Measurements from ENCODE around the gene ZBTB42.
A peak's percentile ranks its signal among the peaks of the same experiment; 100 is the strongest.
"Not testable (repeated sequence)": the region's sequence is repeated elsewhere in the genome, so short reads cannot be mapped to it uniquely, and the experiment has no call there.

Gene ZBTB42

GRCh38 chr14:104814701-104815100 is 13.8 kb downstream of the ZBTB42 start:
- H3K9me3 Mint-ChIP-seq; H3K27me3 Mint-ChIP-seq (ENCODE audit: low read depth); H3K4me1 Mint-ChIP-seq (ENCODE audit: low read depth); H3K36me3 Mint-ChIP-seq (ENCODE audit: low read depth); DNase-seq (ENCODE audit: low spot score): not testable (repeated sequence)
- Mint-ChIP-seq H3K4me3 (peak overlapping the region; percentile 91), H3K27ac (peak overlapping the region; percentile 58)

- Mint-ChIP-seq H3K9me3 (no peaks in the 10 kb centered on the region), H3K36me3 (ENCODE audit: low read depth) (peaks cover 4% of the 10 kb centered on the region), H3K4me3 (peak overlapping the region; percentile 91)
These were observed 15.6 kb downstream of the ZBTB42 start for GRCh38 chr14:104816616-104816884.

GRCh38 chr14:104817930-104818713 is 17.2 kb downstream of the ZBTB42 start:
- Mint-ChIP-seq H3K4me3 (no peak overlapping the region), H3K27ac (no peak overlapping the region)

More at GRCh38 chr14:104816616-104816884, 15.6 kb downstream of the ZBTB42 start:
- peaks cover 10% of the 10 kb centered on the region for H3K4me1 Mint-ChIP-seq (ENCODE audit: low read depth)
- H3K27ac Mint-ChIP-seq = peak overlapping the region; percentile 92
- no peaks in the 10 kb centered on the region for H3K27me3 Mint-ChIP-seq (ENCODE audit: low read depth)
- no peak for DNase-seq (ENCODE audit: low spot score)

DNA sequence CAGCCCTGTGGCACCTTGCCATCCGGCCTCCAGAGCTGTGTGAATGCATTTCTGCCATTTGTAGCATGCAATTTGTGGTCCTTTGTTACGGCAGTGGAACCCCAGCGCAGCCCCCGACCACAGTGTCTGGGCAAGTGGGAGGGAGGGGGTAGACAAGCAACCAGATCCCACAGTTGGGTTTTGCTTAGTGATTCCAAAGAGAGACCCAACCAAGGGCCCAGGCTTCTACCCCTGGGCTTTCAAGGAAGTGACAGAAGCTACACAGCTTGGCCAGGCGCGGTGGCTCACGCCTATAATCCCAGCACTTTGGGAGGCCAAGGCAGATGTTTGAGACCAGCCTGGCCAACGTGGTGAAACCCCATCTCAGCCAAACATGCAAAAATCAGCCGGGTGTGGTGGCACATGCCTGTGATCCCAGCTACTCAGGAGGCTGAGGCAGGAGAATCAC is 17.8 kb downstream of the ZBTB42 start:
- H3K4me1 Mint-ChIP-seq (ENCODE audit: low read depth) = peaks cover 9% of the 10 kb centered on the region
- H3K27me3 Mint-ChIP-seq (ENCODE audit: low read depth) = peaks cover 1% of the 10 kb centered on the region
- H3K4me3 Mint-ChIP-seq = no peak overlapping the region
- no peak overlapping the region for H3K27ac Mint-ChIP-seq
- peaks cover 4% of the 10 kb centered on the region for H3K36me3 Mint-ChIP-seq (ENCODE audit: low read depth)
- DNase-seq (ENCODE audit: low spot score) = no peak
- H3K9me3 Mint-ChIP-seq = no peaks in the 10 kb centered on the region

More at GRCh38 chr14:104817930-104818713, 17.2 kb downstream of the ZBTB42 start:
- Mint-ChIP-seq H3K4me1 (ENCODE audit: low read depth) (peaks cover 10% of the 10 kb centered on the region), H3K9me3 (no peaks in the 10 kb centered on the region), H3K36me3 (ENCODE audit: low read depth) (peaks cover 4% of the 10 kb centered on the region), H3K27me3 (ENCODE audit: low read depth) (no peaks in the 10 kb centered on the region)
- DNase-seq (ENCODE audit: low spot score) = no peak

GRCh38 chr14:104819361-104819781 is 18.5 kb downstream of the ZBTB42 start:
- no peak overlapping the region for H3K27ac Mint-ChIP-seq
- peaks cover 4% of the 10 kb centered on the region for H3K36me3 Mint-ChIP-seq (ENCODE audit: low read depth)
- no peak overlapping the region for H3K4me3 Mint-ChIP-seq
- H3K27me3 Mint-ChIP-seq (ENCODE audit: low read depth) = peaks cover 5% of the 10 kb centered on the region
- peaks cover 5% of the 10 kb centered on the region for H3K4me1 Mint-ChIP-seq (ENCODE audit: low read depth)
- no peak for DNase-seq (ENCODE audit: low spot score)
- H3K9me3 Mint-ChIP-seq = peaks cover 2% of the 10 kb centered on the region

DNA sequence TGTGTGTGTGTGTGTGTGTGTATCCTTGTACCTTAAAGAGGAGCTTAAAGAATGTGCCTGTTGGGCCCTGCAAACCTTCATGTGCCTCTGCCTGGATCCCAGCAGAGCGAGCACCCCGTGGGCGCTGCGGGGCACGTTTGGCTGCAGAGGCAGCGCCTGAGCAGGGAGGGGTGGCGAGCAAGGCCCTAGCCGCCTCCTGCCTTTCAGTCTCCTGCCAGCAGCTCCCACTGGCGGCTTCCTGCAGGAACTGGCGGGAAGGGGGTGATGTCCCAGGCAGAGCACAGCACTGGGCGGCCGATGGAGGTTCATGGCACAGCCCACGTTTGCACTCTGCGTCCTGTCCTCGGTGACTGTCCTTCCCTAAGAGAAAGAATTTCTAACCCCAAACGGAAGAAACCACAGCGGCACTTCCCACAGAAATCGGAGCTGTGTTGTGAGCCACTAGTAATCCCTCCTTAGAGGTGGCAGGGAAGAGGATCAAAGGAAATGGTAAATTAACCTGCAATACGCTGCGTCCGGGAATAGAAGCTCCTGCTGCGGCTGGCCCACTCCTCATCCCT is 19.8 kb downstream of the ZBTB42 start:
- H3K27me3 Mint-ChIP-seq (ENCODE audit: low read depth) = peaks cover 18% of the 10 kb centered on the region
- peaks cover 9% of the 10 kb centered on the region for H3K36me3 Mint-ChIP-seq (ENCODE audit: low read depth)
- H3K4me3 Mint-ChIP-seq = no peak overlapping the region
- no peak overlapping the region for H3K27ac Mint-ChIP-seq
- DNase-seq (ENCODE audit: low spot score) = no peak
- peaks cover 8% of the 10 kb centered on the region for H3K9me3 Mint-ChIP-seq
- H3K4me1 Mint-ChIP-seq (ENCODE audit: low read depth) = peaks cover 9% of the 10 kb centered on the region

GRCh38 chr14:104821229-104821945 is 20.5 kb downstream of the ZBTB42 start:
- Mint-ChIP-seq H3K4me3 (no peak overlapping the region), H3K9me3 (peaks cover 8% of the 10 kb centered on the region), H3K27ac (peak overlapping the region; percentile 31), H3K27me3 (ENCODE audit: low read depth) (peaks cover 19% of the 10 kb centered on the region), H3K36me3 (ENCODE audit: low read depth) (peaks cover 9% of the 10 kb centered on the region), H3K4me1 (ENCODE audit: low read depth) (peaks cover 11% of the 10 kb centered on the region)
- no peak for DNase-seq (ENCODE audit: low spot score)

- no peak for DNase-seq (ENCODE audit: low spot score)
- H3K36me3 Mint-ChIP-seq (ENCODE audit: low read depth) = peaks cover 9% of the 10 kb centered on the region
- H3K4me3 Mint-ChIP-seq = no peak overlapping the region
- H3K9me3 Mint-ChIP-seq = peaks cover 8% of the 10 kb centered on the region
- H3K27ac Mint-ChIP-seq = peak overlapping the region; percentile 31
- H3K4me1 Mint-ChIP-seq (ENCODE audit: low read depth) = peaks cover 10% of the 10 kb centered on the region
- peaks cover 22% of the 10 kb centered on the region for H3K27me3 Mint-ChIP-seq (ENCODE audit: low read depth)
These were observed 21.2 kb downstream of the ZBTB42 start for GRCh38 chr14:104821971-104822608.

DNA sequence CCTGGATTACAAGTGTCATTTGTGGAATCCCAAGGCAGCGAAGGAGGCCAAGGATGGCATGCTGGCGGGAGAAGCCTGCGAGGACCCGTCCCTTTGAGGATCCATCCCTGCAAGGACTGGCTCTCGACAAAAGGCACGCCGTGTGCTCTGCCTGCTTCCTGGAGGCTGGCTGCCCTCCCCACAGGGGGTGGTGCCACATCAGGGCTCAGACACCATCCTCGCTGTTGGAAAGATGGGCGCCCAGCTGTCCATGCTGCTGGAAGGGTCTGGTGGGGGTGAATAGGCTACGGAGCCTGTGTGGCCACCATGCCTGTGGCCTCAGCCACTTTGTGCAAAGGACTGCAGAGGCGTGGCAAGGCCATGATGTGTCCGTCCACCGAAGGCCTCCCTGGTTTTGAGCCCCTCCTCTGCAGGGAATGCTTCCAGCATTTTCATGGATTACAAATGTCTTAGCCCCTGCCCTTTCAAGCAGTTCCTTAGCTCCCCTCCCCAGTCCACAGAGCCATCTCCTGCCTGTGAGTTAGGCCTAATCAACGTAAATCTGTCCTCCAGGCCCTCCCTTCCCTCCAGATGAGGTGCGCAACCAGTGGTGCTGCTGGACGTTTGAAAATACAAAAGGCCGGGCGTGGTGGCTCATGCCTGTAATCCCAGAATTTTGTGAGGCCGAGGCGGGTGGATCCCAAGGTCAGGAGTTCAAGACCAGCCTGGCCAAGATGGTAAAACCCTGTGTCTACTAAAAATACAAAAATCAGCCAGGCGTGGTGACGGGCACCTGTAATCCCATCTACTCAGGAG is 22.1 kb downstream of the ZBTB42 start:
- Mint-ChIP-seq H3K4me1 (ENCODE audit: low read depth) (peaks cover 12% of the 10 kb centered on the region), H3K27ac (no peak overlapping the region)

GRCh38 chr14:104824353-104824997 is 23.6 kb downstream of the ZBTB42 start:
- H3K4me3 Mint-ChIP-seq = peak overlapping the region; percentile 86
- peaks cover 8% of the 10 kb centered on the region for H3K9me3 Mint-ChIP-seq
- H3K27me3 Mint-ChIP-seq (ENCODE audit: low read depth) = peaks cover 31% of the 10 kb centered on the region
- H3K27ac Mint-ChIP-seq = no peak overlapping the region
- no peak for DNase-seq (ENCODE audit: low spot score)
- peaks cover 12% of the 10 kb centered on the region for H3K4me1 Mint-ChIP-seq (ENCODE audit: low read depth)
- H3K36me3 Mint-ChIP-seq (ENCODE audit: low read depth) = peaks cover 4% of the 10 kb centered on the region

More for the DNA sequence above, 22.1 kb downstream of the ZBTB42 start:
- no peak for DNase-seq (ENCODE audit: low spot score)
- Mint-ChIP-seq H3K9me3 (peaks cover 8% of the 10 kb centered on the region), H3K27me3 (ENCODE audit: low read depth) (peaks cover 31% of the 10 kb centered on the region), H3K36me3 (ENCODE audit: low read depth) (peaks cover 9% of the 10 kb centered on the region), H3K4me3 (no peak overlapping the region)

DNA sequence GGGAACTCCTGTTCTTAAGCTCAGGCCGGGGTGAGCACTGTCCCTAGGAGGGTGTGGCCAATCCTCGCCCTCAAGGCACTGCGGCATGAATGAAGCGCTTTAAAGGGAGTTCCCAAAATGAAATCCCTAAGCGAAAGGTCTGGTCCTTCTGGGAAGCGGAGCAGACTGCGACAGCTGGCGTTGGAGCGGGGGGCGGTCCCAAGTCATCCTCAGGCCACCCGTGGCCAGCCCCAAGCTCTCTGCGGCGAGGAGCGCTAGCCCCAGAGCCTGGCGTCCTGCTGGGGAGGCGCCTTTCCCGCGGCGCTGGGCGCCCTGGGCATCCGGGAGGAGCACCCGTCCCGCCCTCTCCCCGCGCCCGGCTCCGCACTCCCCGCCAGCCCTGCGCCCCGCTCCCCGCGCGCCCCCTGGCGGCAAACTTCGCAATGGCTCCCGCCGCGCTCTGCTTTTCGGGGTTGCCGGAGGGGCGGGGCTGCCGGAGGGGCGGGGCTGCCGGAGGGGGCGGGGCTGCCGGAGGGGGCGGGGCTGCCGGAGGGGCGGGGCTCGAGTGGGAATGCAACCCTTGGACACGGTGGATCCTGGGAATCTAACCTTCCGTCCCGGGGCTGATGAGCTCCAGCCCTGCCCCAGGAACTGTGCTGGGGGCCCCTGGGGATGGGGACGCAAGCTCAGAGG is 25.4 kb downstream of the ZBTB42 start:
- H3K36me3 Mint-ChIP-seq (ENCODE audit: low read depth) = peaks cover 4% of the 10 kb centered on the region
- peaks cover 12% of the 10 kb centered on the region for H3K4me1 Mint-ChIP-seq (ENCODE audit: low read depth)
- no peak overlapping the region for H3K27ac Mint-ChIP-seq
- peaks cover 8% of the 10 kb centered on the region for H3K9me3 Mint-ChIP-seq
- H3K4me3 Mint-ChIP-seq = peak overlapping the region; percentile 86
- peak; percentile 90 for DNase-seq (ENCODE audit: low spot score)
- peaks cover 33% of the 10 kb centered on the region for H3K27me3 Mint-ChIP-seq (ENCODE audit: low read depth)

DNA sequence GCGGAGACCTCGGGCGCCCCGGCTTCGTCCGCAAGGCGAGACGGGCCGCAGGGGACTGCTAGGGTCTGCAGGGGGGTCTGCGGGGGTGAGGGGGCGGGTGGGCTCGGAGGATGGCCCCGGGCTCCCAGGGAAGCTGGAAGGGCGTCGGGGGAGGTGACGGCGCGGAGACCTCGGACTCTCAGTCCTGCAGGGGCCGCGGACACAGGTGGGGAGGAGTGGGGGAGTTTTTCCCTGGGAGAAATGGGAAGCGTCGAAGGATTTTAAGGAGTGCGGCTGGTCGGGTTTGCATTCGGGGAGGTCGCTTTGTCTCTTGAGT is 25.9 kb downstream of the ZBTB42 start:
- DNase-seq (ENCODE audit: low spot score) = no peak
- H3K9me3 Mint-ChIP-seq = peaks cover 8% of the 10 kb centered on the region
- peaks cover 33% of the 10 kb centered on the region for H3K27me3 Mint-ChIP-seq (ENCODE audit: low read depth)
- H3K4me3 Mint-ChIP-seq = peak overlapping the region; percentile 65
- H3K36me3 Mint-ChIP-seq (ENCODE audit: low read depth) = peaks cover 4% of the 10 kb centered on the region
- no peak overlapping the region for H3K27ac Mint-ChIP-seq
- H3K4me1 Mint-ChIP-seq (ENCODE audit: low read depth) = peaks cover 12% of the 10 kb centered on the region

Measured in T-helper 2 cell treated with Interferon-gamma antibody and Interleukin-4, amounts not matched to agents 5 μg/mL and 100 μg/mL, for 36 hours (primary cell).